Frontal cortex (tissue), 4 donors: Measurements from ENCODE around the gene CDYL. TPM values are rescaled to one million over a fixed set of nuclear protein-coding genes. Genes with fewer than 3 reads are reported as not detected.

ENCODE experiments used
- DNase-seq, 2 donors: peaks; one replicate each; pipeline ENCODE4 v3.0.0; 2012; ENCODE audit warnings: low spot score in 2 of 2
- FAIRE-seq: peaks from 2 replicates; lab custom pipeline; 2012; peaks lifted over from hg19 to GRCh38; lab: Jason Lieb, UNC
- total RNA-seq: library from RNA; depleted of rRNA; stranded (reverse); fragments of >200 nt; gene quantifications from one replicate; pipeline ENCODE4 v1.2.3, GENCODE V29; 2014
- donor health status: control.
- donor health status: control.
- donor health status: control.

CDYL gene
- 24.1 TPM for total RNA-seq

- DNase-seq, result peak; percentile 94 to 96
- no peak for FAIRE-seq
These were observed at the start of gene CDYL for GRCh38 chr6:4776131-4776492. Gene CDYL, plus strand, starts transcription at chr6:4776404. Its CDS starts 380 bp downstream, at chr6:4776784.

- FAIRE-seq (no peak), DNase-seq (no peak)
These were observed 49.6 kb upstream of the CDYL start for GRCh38 chr6:4726645-4727044.

GRCh38 chr6:4727217-4727616, 49.0 kb upstream of the CDYL start:
- DNase-seq (no peak), FAIRE-seq (no peak)

GRCh38 chr6:4727671-4728435, 48.4 kb upstream of the CDYL start:
- no peak for FAIRE-seq

GRCh38 chr6:4728436-4728769, 47.8 kb upstream of the CDYL start:
- no peak for DNase-seq
- no peak for FAIRE-seq

More at GRCh38 chr6:4727671-4728435, 48.4 kb upstream of the CDYL start:
- DNase-seq, result no peak

- DNase-seq (no peak), FAIRE-seq (no peak)
These were observed 47.3 kb upstream of the CDYL start for GRCh38 chr6:4728926-4729325.

- DNase-seq, result no peak
- FAIRE-seq, result no peak
These were observed 44.2 kb upstream of the CDYL start for GRCh38 chr6:4731996-4732395.

- FAIRE-seq, result no peak
- DNase-seq, result peak in 1 of 2 donors; percentile 39
These were observed 43.4 kb upstream of the CDYL start for GRCh38 chr6:4732691-4733315.

- DNase-seq, result no peak
- no peak for FAIRE-seq
These were observed 39.8 kb upstream of the CDYL start for GRCh38 chr6:4736371-4736873.

GRCh38 chr6:4740032-4740431, 36.2 kb upstream of the CDYL start:
- no peak for DNase-seq
- no peak for FAIRE-seq

GRCh38 chr6:4743062-4743461, 33.1 kb upstream of the CDYL start:
- DNase-seq (no peak), FAIRE-seq (no peak)

GRCh38 chr6:4743926-4744325, 32.3 kb upstream of the CDYL start:
- FAIRE-seq, result no peak
- no peak for DNase-seq

- no peak for DNase-seq
- FAIRE-seq, result no peak
These were observed 28.6 kb upstream of the CDYL start for GRCh38 chr6:4747588-4747987.

- DNase-seq, result no peak
- FAIRE-seq, result no peak
These were observed 24.3 kb upstream of the CDYL start for GRCh38 chr6:4751823-4752464.

GRCh38 chr6:4756247-4756646, 20.0 kb upstream of the CDYL start:
- DNase-seq (no peak), FAIRE-seq (no peak)

GRCh38 chr6:4759997-4760396, 16.2 kb upstream of the CDYL start:
- FAIRE-seq (no peak), DNase-seq (no peak)

- no peak for FAIRE-seq
- DNase-seq, result no peak
These were observed 15.4 kb upstream of the CDYL start for GRCh38 chr6:4760773-4761172.

GRCh38 chr6:4762294-4762693, 13.9 kb upstream of the CDYL start:
- FAIRE-seq (peak; percentile 45), DNase-seq (no peak)

GRCh38 chr6:4763921-4764320, 12.3 kb upstream of the CDYL start:
- FAIRE-seq (no peak), DNase-seq (no peak)

- DNase-seq (no peak), FAIRE-seq (no peak)
These were observed 7.4 kb upstream of the CDYL start for GRCh38 chr6:4768815-4769214.

GRCh38 chr6:4772750-4773149, 3.5 kb upstream of the CDYL start:
- FAIRE-seq, result no peak
- no peak for DNase-seq
